Activated CD4-positive, alpha-beta T cell treated with anti-CD3 and anti-CD28 coated beads, Interleukin-2, amount 50 U/mL, for 1 hour (primary cell): ENCODE results near the gene GPR148.

ENCODE experiments used
- DNase-seq: peaks from one replicate; pipeline ENCODE4 v3.0.0-alpha.2; 2020

GPR148 gene

DNA sequence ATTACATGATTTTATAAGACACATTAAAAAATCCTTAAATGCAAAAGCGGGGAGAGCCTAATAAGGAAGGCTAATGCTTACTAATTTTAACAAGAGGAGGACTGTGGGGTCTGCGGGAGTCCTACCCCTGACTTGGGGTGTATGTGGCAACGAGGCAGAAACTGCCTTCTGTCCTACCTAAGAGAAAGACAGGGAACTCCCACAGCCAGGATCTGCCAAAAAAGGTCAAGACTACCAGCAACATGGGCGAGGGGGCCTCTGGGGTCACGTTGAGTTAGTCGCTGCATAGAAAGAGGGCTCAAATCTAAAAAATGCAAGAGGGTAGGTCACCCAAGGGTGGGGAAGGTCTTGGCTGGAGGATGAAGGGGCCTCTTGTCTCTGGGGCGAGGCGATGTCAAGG lies 25.9 kb downstream of the GPR148 start:
- no peak for DNase-seq

DNA sequence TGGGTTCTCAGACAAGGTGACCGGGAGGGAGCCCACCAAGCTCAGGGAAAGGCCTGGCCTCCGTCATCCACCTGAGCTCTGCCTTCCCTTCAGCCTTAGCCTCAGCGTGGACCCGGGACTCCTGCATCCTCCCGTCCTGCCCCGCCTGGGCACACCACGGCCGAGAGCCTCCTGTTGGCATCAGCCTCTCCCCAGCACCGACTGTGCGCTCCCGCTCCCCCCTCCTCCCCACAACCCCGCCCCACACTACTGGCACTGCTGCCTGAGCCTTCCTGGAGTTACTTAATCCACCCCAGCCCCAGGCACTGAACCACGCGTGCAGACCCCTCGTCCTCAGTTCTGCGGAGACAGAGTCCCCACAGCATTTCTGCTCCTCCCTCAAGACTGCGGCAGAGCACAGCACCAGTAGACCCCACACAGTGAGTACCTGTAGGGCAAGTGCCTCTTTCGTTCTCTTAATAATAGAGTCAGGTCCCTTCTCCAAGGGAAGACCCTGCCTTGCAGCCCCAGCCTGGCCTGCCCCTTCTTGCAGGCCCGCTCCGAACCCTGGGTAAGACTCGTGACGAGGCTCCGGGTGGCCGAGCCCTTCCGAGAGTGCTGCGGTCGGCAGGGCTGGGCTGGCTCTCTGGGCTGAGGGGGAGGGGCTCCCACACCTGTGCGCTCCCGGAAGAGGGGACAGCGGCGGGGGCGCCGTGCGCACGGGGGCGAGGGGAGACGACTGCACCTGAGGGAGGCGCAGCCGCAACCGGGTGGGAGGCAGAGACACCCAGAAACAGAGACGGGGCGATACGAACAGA lies 26.6 kb downstream of the GPR148 start, which contains the start of gene AMER3:
TSS of gene AMER3 (plus strand) at position 285 of the 797 bp plus-strand sequence. CDS start 6,533 bp downstream, outside the sequence.
- no peak for DNase-seq

- no peak for DNase-seq
Observed at GRCh38 chr2:130756053-130756873, 27.4 kb downstream of the GPR148 start.

DNA sequence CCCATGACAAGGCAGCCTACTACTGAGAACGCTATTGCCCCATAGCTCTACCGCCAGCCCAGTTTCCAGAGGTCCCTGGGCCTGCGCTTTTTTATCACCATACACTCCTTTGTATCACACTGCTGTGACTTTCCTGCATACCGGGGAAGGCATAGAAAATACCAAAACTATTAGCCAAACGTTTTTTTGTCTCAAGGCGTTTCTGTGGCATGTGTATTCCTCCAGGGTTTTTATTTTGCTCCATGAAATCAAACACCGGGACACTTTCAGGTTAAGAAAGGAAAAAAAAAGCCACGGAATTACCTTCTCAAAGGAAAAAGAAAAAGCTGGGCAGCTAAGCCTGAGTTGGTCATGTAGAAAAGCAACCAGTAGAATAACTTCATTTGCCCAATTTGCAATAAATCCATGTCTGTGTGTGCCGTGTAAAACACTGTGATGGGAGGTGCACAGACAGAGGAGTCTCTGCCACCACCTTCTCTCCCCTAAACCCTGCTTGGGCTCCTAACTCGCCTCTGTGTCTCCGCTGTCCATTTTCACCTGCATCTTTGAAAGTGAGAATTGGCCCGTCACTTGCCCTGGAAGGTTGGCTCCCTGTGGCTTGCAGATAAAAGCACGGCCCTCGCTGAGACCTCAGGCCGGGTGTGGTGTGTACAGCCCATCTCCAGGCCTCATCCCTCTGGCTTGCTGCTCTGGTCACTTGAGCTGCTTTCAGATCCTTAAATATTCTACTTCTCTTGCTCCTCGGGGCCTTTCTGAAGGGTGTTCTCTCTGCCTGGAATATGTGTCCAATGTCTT lies 28.2 kb downstream of the GPR148 start:
- no peak for DNase-seq

- no peak for DNase-seq
Observed at GRCh38 chr2:130759906-130760753, 31.3 kb downstream of the GPR148 start.

GRCh38 chr2:130760754-130761751 lies 32.2 kb downstream of the GPR148 start:
- DNase-seq = no peak

- no peak for DNase-seq
Observed at GRCh38 chr2:130762031-130762909, 33.4 kb downstream of the GPR148 start.

- no peak for DNase-seq
Observed at GRCh38 chr2:130762910-130763385, 34.1 kb downstream of the GPR148 start.

DNA sequence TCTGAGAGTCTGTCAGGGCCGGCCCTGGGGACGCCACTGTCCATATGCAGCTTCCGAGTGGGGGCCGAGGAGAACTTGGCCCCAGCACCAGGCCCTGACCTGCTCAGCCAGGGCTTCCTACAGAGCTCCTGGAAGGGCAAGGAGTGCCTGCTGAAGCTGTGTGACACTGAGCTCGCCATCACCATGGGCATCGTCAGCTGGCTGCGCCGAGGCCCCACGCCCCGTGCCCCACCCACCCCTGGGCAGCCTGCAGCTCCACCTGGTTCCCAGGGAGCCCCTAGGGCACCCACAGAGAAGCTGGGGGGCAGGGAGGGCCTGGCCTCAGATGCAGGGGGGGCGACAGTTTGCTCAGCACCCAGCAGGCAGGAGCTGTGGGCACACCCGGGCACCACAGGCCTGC lies 34.5 kb downstream of the GPR148 start:
- no peak for DNase-seq

GRCh38 chr2:130764035-130764820 lies 35.4 kb downstream of the GPR148 start:
- DNase-seq = no peak

DNA sequence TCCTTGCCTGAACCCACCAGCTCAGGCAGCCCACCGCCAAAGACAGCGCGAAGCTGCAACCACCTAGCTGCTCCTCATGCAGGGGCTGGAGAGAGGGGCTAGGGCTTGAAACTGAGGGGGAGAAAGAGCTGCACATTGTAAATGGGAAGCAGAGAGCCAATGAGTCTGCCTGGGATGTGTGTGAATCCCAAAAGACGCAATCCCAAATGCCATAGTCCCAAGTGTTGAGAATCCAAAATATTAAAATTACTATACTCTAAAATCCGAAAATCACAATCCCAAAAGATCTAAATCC lies 35.9 kb downstream of the GPR148 start:
- no peak for DNase-seq

DNA sequence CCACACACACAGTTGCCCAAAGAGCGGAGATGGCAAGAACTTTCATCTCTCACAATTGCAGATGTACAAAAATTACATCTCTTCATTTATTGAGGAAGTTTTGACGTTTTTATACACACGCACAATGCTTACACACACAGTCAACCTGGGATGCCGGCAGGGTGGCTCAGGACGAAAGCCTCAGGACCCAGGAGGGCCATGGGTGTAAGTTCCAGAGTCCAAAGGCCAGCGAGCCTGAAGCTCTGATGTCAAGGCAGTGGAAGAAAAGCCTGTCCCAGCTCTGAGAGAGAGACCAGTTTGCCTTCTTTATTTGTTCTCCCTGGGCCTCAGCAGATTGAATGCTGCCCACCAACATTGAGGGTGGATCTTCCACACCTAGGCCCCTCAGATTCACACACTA lies 36.6 kb downstream of the GPR148 start:
- DNase-seq = no peak

GRCh38 chr2:130766037-130766436 lies 37.2 kb downstream of the GPR148 start:
- DNase-seq = no peak

DNA sequence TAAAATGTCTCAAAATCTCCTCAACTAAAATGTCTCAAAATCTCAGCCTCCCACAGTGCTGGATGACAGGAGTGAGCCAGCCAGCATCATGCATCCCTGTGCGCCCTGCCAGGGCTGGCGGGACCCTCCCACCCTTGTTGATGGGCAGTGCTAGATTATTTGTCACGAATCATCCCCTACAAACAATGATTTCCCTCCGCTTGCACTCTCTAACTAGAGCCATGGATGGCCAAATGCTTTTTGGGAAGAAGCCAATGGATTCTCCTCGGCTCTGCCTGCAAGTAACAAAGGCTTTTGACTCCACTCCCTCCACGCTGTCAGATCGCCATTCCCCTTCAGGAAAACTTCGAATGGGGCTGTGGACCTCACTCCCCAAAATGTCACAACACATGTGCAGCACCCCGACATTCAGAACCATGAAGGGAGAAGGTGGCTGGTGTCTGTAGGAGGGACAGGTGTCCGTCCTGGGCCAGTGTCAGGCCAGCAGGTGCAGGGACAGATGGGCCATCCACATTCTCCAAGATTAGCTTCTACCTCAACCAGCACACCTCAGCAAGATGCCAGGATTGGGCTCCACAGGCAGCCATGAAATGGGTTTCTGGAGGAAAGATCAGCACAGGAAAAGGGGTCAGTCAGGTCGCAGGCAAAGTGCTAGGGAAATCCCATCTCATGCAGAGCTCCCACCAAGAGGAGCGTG lies 38.0 kb downstream of the GPR148 start:
- no peak for DNase-seq

DNA sequence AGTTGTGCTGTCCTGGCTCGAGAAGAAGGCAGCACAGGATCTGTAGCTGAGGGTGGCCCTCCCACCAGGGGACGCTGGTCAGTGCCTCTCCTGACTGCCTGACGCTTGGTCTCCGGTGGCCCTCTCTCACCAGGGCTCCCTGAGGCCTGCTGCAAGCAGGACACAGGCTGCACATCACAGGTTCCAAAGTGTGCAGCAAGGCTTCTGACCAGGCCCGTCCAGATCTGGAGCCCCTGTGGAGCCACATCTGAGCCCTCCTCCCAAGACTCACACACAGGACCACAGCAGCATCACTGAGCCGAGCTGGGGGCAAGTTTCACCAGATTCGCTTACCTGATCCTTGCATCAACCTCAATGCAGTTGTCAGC lies 38.5 kb downstream of the GPR148 start:
- no peak for DNase-seq

DNA sequence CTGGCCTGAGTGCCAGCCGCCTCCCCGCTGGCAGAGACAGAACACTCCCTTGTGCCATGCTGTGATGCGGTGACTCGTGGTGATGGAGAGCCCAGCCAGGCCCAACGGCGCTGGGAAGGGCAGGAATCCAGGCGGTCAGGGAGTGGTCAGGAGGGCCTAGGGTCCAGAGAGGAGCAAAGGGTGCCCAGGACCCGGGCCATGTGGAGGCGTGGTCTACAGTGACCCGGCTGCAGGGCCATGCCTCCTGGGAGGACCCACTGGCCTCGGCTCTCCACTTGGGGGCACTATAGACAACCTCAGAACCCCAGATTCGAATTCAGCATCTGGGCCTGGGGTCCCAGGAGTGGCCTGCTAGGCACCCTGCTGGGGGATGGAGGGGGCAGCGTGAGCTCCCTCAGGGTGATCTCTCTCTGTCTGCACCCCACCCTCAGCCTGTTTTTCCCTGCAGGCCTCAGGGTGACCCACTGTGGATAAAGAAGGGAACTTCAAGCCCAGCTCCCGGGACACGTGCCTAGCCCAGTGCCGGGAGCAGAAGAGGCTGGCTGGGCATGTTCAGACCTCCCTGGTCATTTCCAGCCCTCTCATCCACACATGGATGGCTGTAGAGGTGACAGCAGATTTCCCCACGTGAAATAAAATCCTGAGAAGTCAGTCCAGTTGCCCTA lies 39.5 kb downstream of the GPR148 start:
- DNase-seq = no peak

- no peak for DNase-seq
Observed at GRCh38 chr2:130769343-130769907, 40.6 kb downstream of the GPR148 start.

- DNase-seq = no peak
Observed at GRCh38 chr2:130776550-130776949, 47.7 kb downstream of the GPR148 start.
